H1 (cell line): ENCODE measurements around the gene CD300LG. TPM values are rescaled to one million over a fixed set of nuclear protein-coding genes. Genes with fewer than 3 reads are reported as not detected.

ENCODE experiments used
- CTCF ChIA-PET: fragments of 300-600 bp; sonication (Branson Sonifier 250); formaldehyde crosslinking; loops from one replicate; lab custom pipeline; 2021; ENCODE audit not compliant: partially characterized antibody; lab: Charles Lee
- POLR2A ChIA-PET: fragments of 300-600 bp; sonication (Branson Sonifier 250); formaldehyde crosslinking; loops from one replicate; lab custom pipeline; 2021; ENCODE audit warnings: inconsistent platforms; ENCODE audit not compliant: partially characterized antibody; lab: Charles Lee
- DNase-seq, 2 experiments: peaks; one replicate each; pipeline versions ENCODE4 v3.0.0 to v3.0.0-alpha.2; 2010 to 2022; ENCODE audit warnings: low spot score in 2 of 2, low read depth in 1 of 2, mixed read lengths in 1 of 2
- FAIRE-seq: peaks from 2 replicates; lab custom pipeline; 2011; peaks lifted over from hg19 to GRCh38; lab: Jason Lieb, UNC
- H2AFZ ChIP-seq: 2 replicates; pipeline ENCODE4 v1.8.1; 2012; ENCODE audit warnings: low read length, inconsistent platforms
- H2AK5ac ChIP-seq: 2 replicates; pipeline ENCODE4 v1.6.1; 2013; ENCODE audit warnings: low read depth, low read length
- H2BK120ac ChIP-seq: replicated peaks from 2 replicates; pipeline ENCODE3; 2013; ENCODE audit warnings: low read depth, low read length, inconsistent platforms
- H2BK12ac ChIP-seq: 2 replicates; pipeline ENCODE4 v1.6.1; 2013; ENCODE audit warnings: low read depth, low read length
- H2BK15ac ChIP-seq: 2 replicates; pipeline ENCODE4 v1.6.1; 2013; ENCODE audit warnings: low read length
- H2BK20ac ChIP-seq: 2 replicates; pipeline ENCODE4 v1.6.1; 2013; ENCODE audit warnings: low read length
- H2BK5ac ChIP-seq: 2 replicates; pipeline ENCODE4 v1.6.1; 2013; ENCODE audit warnings: low read depth, low read length
- H3K14ac ChIP-seq: 2 replicates; pipeline ENCODE4 v1.6.1; 2013; ENCODE audit warnings: inconsistent platforms; ENCODE audit not compliant: insufficient read length
- H3K18ac ChIP-seq: 2 replicates; pipeline ENCODE4 v1.6.1; 2013; ENCODE audit warnings: low read length; ENCODE audit errors: extremely low read depth
- H3K23ac ChIP-seq: 2 replicates; pipeline ENCODE4 v1.6.1; 2013; ENCODE audit warnings: inconsistent platforms; ENCODE audit not compliant: insufficient read length
- H3K23me2 ChIP-seq: 2 replicates; pipeline ENCODE4 v1.6.1; 2013; ENCODE audit warnings: low read depth, low read length
- H3K27ac ChIP-seq: 2 replicates; pipeline ENCODE4 v1.6.1; 2011; ENCODE audit warnings: low read depth, low read length, inconsistent platforms
- H3K27me3 ChIP-seq, 4 experiments: replicated peaks in 1 of 4; 1 replicate in 1 of 4; 2 replicates in 3 of 4; pipeline versions ENCODE4 v1.6.1 to v1.8.1; 2011 to 2013; ENCODE audit warnings: low read length in 3 of 4, mild to moderate bottlenecking in 3 of 4, inconsistent platforms in 2 of 4, mixed read lengths in 2 of 4, moderate library complexity in 1 of 4; ENCODE audit not compliant: control insufficient read depth in 3 of 4, insufficient read depth in 3 of 4; ENCODE audit errors: extremely low read depth in 1 of 4
- H3K36me3 ChIP-seq, 4 experiments: 2 replicates each; pipeline versions ENCODE4 v1.6.1 to v1.8.1; 2011 to 2013; ENCODE audit warnings: mild to moderate bottlenecking in 4 of 4, low read length in 3 of 4, moderate library complexity in 2 of 4, control low read depth in 1 of 4, inconsistent platforms in 1 of 4; ENCODE audit not compliant: insufficient read depth in 4 of 4, control insufficient read depth in 2 of 4
- H3K4ac ChIP-seq: replicated peaks from 2 replicates; pipeline ENCODE3; 2013; ENCODE audit warnings: low read length, low read depth, mixed read lengths, inconsistent platforms; ENCODE audit not compliant: insufficient read length
- H3K4me1 ChIP-seq, 4 experiments: replicated peaks in 1 of 4; 1 replicate in 1 of 4; 2 replicates in 3 of 4; pipeline versions ENCODE4 v1.6.1 to v1.8.1; 2011 to 2013; ENCODE audit warnings: low read length in 3 of 4, inconsistent platforms in 2 of 4, mixed read lengths in 1 of 4; ENCODE audit not compliant: insufficient read depth in 4 of 4, control insufficient read depth in 3 of 4
- H3K4me2 ChIP-seq, 2 experiments: 2 replicates each; pipeline versions ENCODE4 v1.6.1 to v1.8.1; 2011 to 2013; ENCODE audit warnings: low read depth in 2 of 2, low read length in 2 of 2, control low read depth in 1 of 2, inconsistent platforms in 1 of 2, mild to moderate bottlenecking in 1 of 2; ENCODE audit not compliant: insufficient read depth in 1 of 2
- H3K4me3 ChIP-seq, 4 experiments: fragments of 200-600, 300-600 bp in 1 of 4; sonication (generic), shearing (Covaris generic), sonication (Bioruptor Twin) in 1 of 4; 2 replicates each; pipeline versions ENCODE4 v1.5.1 to v1.8.1; 2011 to 2016; ENCODE audit warnings: low read length in 4 of 4, low read depth in 3 of 4, control low read depth in 2 of 4, inconsistent platforms in 2 of 4, mild to moderate bottlenecking in 2 of 4, mixed read lengths in 1 of 4, moderate library complexity in 1 of 4; ENCODE audit not compliant: insufficient read depth in 2 of 4; ENCODE audit errors: extremely low read depth in 1 of 4
- H3K56ac ChIP-seq: replicated peaks from 2 replicates; pipeline ENCODE3; 2013; ENCODE audit warnings: low read depth, mild to moderate bottlenecking, mixed read lengths, low read length, inconsistent platforms; ENCODE audit not compliant: insufficient read length
- H3K79me1 ChIP-seq: 2 replicates; pipeline ENCODE4 v1.6.1; 2013; ENCODE audit warnings: low read depth, low read length, control low read depth
- H3K79me2 ChIP-seq, 2 experiments: 2 replicates each; pipeline versions ENCODE4 v1.6.1 to v1.8.1; 2012 to 2013; ENCODE audit warnings: low read length in 2 of 2, mild to moderate bottlenecking in 2 of 2, inconsistent platforms in 1 of 2; ENCODE audit not compliant: insufficient read depth in 2 of 2, control insufficient read depth in 1 of 2
- H3K9ac ChIP-seq, 4 experiments: replicated peaks in 1 of 4; 1 replicate in 1 of 4; 2 replicates in 3 of 4; pipeline versions ENCODE4 v1.6.1 to v1.8.1; 2011 to 2013; ENCODE audit warnings: low read depth in 3 of 4, low read length in 3 of 4, control low read depth in 2 of 4, mild to moderate bottlenecking in 2 of 4, moderate library complexity in 2 of 4, inconsistent platforms in 1 of 4; ENCODE audit errors: extremely low read depth in 1 of 4
- H3K9me3 ChIP-seq, 2 experiments: 2 replicates each; pipeline versions ENCODE4 v1.6.1 to v1.8.1; 2012 to 2013; ENCODE audit warnings: mild to moderate bottlenecking in 2 of 2, moderate library complexity in 2 of 2, control low read depth in 1 of 2, inconsistent platforms in 1 of 2, low read depth in 1 of 2, low read length in 1 of 2, mixed read lengths in 1 of 2; ENCODE audit not compliant: insufficient read depth in 2 of 2
- H4K20me1 ChIP-seq, 2 experiments: replicated peaks in 1 of 2; 2 replicates each; pipeline versions ENCODE3 to v1.8.1; 2011 to 2013; ENCODE audit warnings: inconsistent platforms in 2 of 2, low read length in 2 of 2, mild to moderate bottlenecking in 1 of 2; ENCODE audit not compliant: insufficient read depth in 2 of 2, control insufficient read depth in 1 of 2
- H4K5ac ChIP-seq: 2 replicates; pipeline ENCODE4 v1.6.1; 2013; ENCODE audit warnings: low read length, low read depth, mixed read lengths, inconsistent platforms; ENCODE audit not compliant: insufficient read length
- H4K8ac ChIP-seq: 2 replicates; pipeline ENCODE4 v1.8.0; 2013; ENCODE audit warnings: mild to moderate bottlenecking, moderate library complexity, low read length, inconsistent platforms; ENCODE audit not compliant: insufficient read depth; ENCODE audit errors: extremely low read depth
- H4K91ac ChIP-seq: replicated peaks from 2 replicates; pipeline ENCODE3; 2013; ENCODE audit warnings: low read length, mixed read lengths, inconsistent platforms; ENCODE audit not compliant: insufficient read length
- CREB1 ChIP-seq: IDR thresholded peaks from 2 replicates; pipeline ENCODE4 v1.6.1; 2012; ENCODE audit warnings: inconsistent platforms
- MAFK ChIP-seq: IDR thresholded peaks from 2 replicates; pipeline ENCODE4 v1.6.1; 2012; ENCODE audit warnings: low read depth, mild to moderate bottlenecking, improper control_type of control experiment, low read length
- TEAD4 ChIP-seq: IDR thresholded peaks from 2 replicates; pipeline ENCODE4 v1.6.1; 2012; ENCODE audit warnings: low read depth, low read length, inconsistent platforms, mixed read lengths
- WGBS, 2 experiments: shearing (Covaris generic) in 1 of 2; methylation state at CpG; one replicate each; pipeline versions ENCODE4 v1.1.6 to v1.1.7; 2013 to 2015; ENCODE audit warnings: low lambda C conversion rate in 2 of 2, mixed read lengths in 2 of 2, inconsistent platforms in 1 of 2, low coverage in 1 of 2, missing lambda C conversion rate in 1 of 2; ENCODE audit not compliant: insufficient replicate concordance in 2 of 2, insufficient coverage in 1 of 2, insufficient read length in 1 of 2; ENCODE audit errors: extremely low coverage in 1 of 2, missing lambda C conversion rate in 1 of 2; 5-methylcytosine and 5-hydroxymethylcytosine counted together
- polyA plus RNA-seq, 7 experiments: library from polyadenylated mRNA; depleted of rRNA in 3 of 7; stranded (reverse) in 5 of 7; unstranded in 2 of 7; fragments of >200 nt in 5 of 7; fragments of 200-250 nt in 2 of 7; gene quantifications; 1 replicate in 5 of 7; 2 replicates in 1 of 7; 4 replicates in 1 of 7; pipeline versions ENCODE4 v1.2.1 to v1.2.3, GENCODE V29; 2011 to 2013; ENCODE audit warnings: missing spikeins in 2 of 7, mixed read lengths in 2 of 7
- total RNA-seq: library from RNA; stranded (reverse); fragmentation: NEBNext Ultra II Directional; extraction: Animal tissue kit (Norgen Biotek cat#: 25700); gene quantifications from 2 replicates; pipeline ENCODE4 v1.2.1, GENCODE V29; 2021

Gene CD300LG
- total and polyA plus RNA-seq, 2 of the 8 experiments (the other 6 are each of a cell fraction or from before 2014, with no cell fraction given): 0.06 TPM; not detected in 1

GRCh38 chr17:43890240-43890639, 43.3 kb downstream of the CD300LG start:
- H3K9ac ChIP-seq: no peak overlapping the region
- FAIRE-seq: no peak

More at GRCh38 chr17:43890240-43890639, 43.3 kb downstream of the CD300LG start:
- CTCF ChIA-PET: interaction anchor here (1.8 to 25.8 kb wide), 2 partner anchors 11 to 19 kb away, joined by 8 to 403 read pairs; no protein-coding TSS in a partner anchor
- H3K27me3 ChIP-seq: no peaks in the 10 kb centered on the region
- no peak overlapping the region for H4K5ac ChIP-seq
- H3K23ac ChIP-seq: no peak overlapping the region
- H3K79me1 ChIP-seq: no peaks in the 10 kb centered on the region
- WGBS, 2 experiments: 85% methylated on average over 1 of the region's 1 CpG; no CpG with 5 or more reads in 1 of the 2 experiments
- no peak overlapping the region for H4K91ac ChIP-seq
- H3K18ac ChIP-seq: no peak overlapping the region
- H3K14ac ChIP-seq: no peak overlapping the region
- H2BK15ac ChIP-seq: no peak overlapping the region
- H2BK120ac ChIP-seq: no peak overlapping the region
- H3K9me3 ChIP-seq: no peaks in the 10 kb centered on the region
- H4K20me1 ChIP-seq: peaks cover 0 to 2% of the 10 kb centered on the region in 2 experiments
- POLR2A ChIA-PET: no interaction called here
- DNase-seq: no peak
- peaks cover 9 to 17% (median 14%) of the 10 kb centered on the region in 4 experiments for H3K4me1 ChIP-seq
- no peak for TF ChIP-seq CREB1
- no peak for TF ChIP-seq MAFK
- TF ChIP-seq TEAD4: no peak
- no peaks in the 10 kb centered on the region for H3K79me2 ChIP-seq
- H2BK20ac ChIP-seq: no peak overlapping the region
- H2AK5ac ChIP-seq: no peak overlapping the region
- H3K56ac ChIP-seq: no peak overlapping the region
- H2BK12ac ChIP-seq: no peak overlapping the region
- no peak overlapping the region for H3K4me3 ChIP-seq
- no peak overlapping the region for H2BK5ac ChIP-seq
- H3K4me2 ChIP-seq: no peak overlapping the region
- no peak overlapping the region for H2AFZ ChIP-seq
- H3K27ac ChIP-seq: no peak overlapping the region
- H4K8ac ChIP-seq: no peak overlapping the region
- H3K23me2 ChIP-seq: no peaks in the 10 kb centered on the region
- H3K4ac ChIP-seq: no peak overlapping the region
- no peaks in the 10 kb centered on the region for H3K36me3 ChIP-seq
